ENCODE results near the gene MFGE8. TPM values are rescaled to one million over a fixed set of nuclear protein-coding genes. Genes with fewer than 3 reads are reported as not detected.

MFGE8 gene
- total and polyA plus RNA-seq, 9 of the 15 experiments (the other 6 are each of a cell fraction or from before 2014, with no cell fraction given) = 2.3 to 142 (median 62.3) TPM

DNA sequence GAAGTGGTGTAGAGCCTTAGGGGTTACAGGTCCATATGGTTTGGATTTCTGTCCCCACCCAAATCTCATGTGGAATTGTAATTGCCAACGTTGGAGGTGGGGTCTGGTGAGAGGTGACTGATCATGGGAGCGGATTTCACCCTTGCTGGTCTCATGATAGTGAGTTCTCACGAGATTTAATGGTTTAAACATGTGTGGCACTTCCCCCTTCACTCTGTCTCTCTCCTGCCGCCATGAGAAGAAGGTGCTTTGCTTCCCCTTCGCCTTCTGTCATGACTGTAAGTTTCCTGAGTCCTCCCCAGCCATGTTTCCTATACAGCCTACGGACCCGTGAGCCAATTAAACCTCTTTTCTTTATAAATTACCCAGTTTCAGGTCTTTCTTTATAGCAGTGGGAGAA lies 43.1 kb upstream of the MFGE8 start:
- in situ Hi-C loops (cut with MboI) (no loop called here), intact Hi-C loops (cut with micrococcal nuclease) (no loop called here)
- Histone ChIP-seq H3K9ac (ENCODE audit: insufficient read depth in 1 of 2, low read depth in 2 of 2, low read length in 2 of 2) (no peak overlapping the region), H3K9me1 (ENCODE audit: control insufficient read depth, insufficient read depth, low read length) (no peaks in the 10 kb centered on the region), H3K4me3 (no peak overlapping the region), H3K79me2 (ENCODE audit: control insufficient read depth, insufficient read depth, low read length) (no peaks in the 10 kb centered on the region), H3K27ac (ENCODE audit: extremely low read depth, low read depth, low read length) (no peak overlapping the region), H3K4me2 (ENCODE audit: insufficient read depth, low read length) (no peak overlapping the region), H3K9me3 (replicated peaks; ENCODE audit: control insufficient read depth, insufficient read depth, low read depth, low read length) (no peaks in the 10 kb centered on the region), H3K36me3 (ENCODE audit: control insufficient read depth, insufficient read depth, low read length) (no peaks in the 10 kb centered on the region), H3K4me1 (replicated peaks in 1 of 2; ENCODE audit: control insufficient read depth in 2 of 2, insufficient read depth in 2 of 2, low read length in 2 of 2) (peaks cover 0 to 9% of the 10 kb centered on the region in 2 experiments; a peak in 1 of 5 replicates), H4K20me1 (replicated peaks; ENCODE audit: control insufficient read depth, insufficient read depth, low read length) (no peaks in the 10 kb centered on the region), H3K27me3 (ENCODE audit: control insufficient read depth in 2 of 2, insufficient read depth in 2 of 2, low read length in 2 of 2) (no peaks in the 10 kb centered on the region), H2AFZ (ENCODE audit: low read depth, low read length) (peak overlapping the region; percentile 10; the same call in 1 of the 2 replicates)
- BruUV-seq (replicated peaks) = no TSS peak
- ATAC-seq (peak; percentile 77), FAIRE-seq (no peak), DNase-seq (ENCODE audit: extremely low read depth in 1 of 4, low spot score in 3 of 4) (peak in 1 of 4 experiments; percentile 13)
- POLR2A ChIA-PET = no interaction called here
- TF ChIP-seq TEAD1 (CRISPR knock-in tag; IDR thresholded peaks at IDR 0.05) = no peak
- 0 out of 2 replicates have a peak, but pooled peaks have one; percentile 13 for TF ChIP-seq CC2D1A (IDR thresholded peaks at IDR 0.05)
- TF ChIP-seq, protein P1, sequence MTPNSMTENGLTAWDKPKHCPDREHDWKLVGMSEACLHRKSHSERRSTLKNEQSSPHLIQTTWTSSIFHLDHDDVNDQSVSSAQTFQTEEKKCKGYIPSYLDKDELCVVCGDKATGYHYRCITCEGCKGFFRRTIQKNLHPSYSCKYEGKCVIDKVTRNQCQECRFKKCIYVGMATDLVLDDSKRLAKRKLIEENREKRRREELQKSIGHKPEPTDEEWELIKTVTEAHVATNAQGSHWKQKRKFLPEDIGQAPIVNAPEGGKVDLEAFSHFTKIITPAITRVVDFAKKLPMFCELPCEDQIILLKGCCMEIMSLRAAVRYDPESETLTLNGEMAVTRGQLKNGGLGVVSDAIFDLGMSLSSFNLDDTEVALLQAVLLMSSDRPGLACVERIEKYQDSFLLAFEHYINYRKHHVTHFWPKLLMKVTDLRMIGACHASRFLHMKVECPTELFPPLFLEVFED (CRISPR knock-in tag; conservative IDR thresholded peaks at IDR 0.05) = no peak
- no peak for TF ChIP-seq NFRKB (IDR thresholded peaks at IDR 0.05; ENCODE audit: low read depth)
- no peak for TF ChIP-seq U2AF2 (optimal IDR thresholded peaks at IDR 0.05; ENCODE audit: low read depth, low read length)
- TF ChIP-seq YY1 (IDR thresholded peaks at IDR 0.05; ENCODE audit: borderline replicate concordance in 1 of 3, control insufficient read depth in 1 of 3, extremely low read depth in 1 of 3, insufficient read depth in 3 of 3, insufficient read length in 1 of 3, insufficient replicate concordance in 2 of 3, low read depth in 1 of 3, low read length in 2 of 3) = peak in 2 of 3 experiments; percentile 77 to 92
- peak; percentile 77 for TF ChIP-seq CHD2 (IDR thresholded peaks at IDR 0.05; ENCODE audit: low read depth, low read length)
- TF ChIP-seq RUNX1 (IDR thresholded peaks at IDR 0.05; ENCODE audit: low read depth) = no peak
- 0 out of 4 replicates have a peak, but pooled peaks of 1 of the 2 experiments have one; percentile 22 for TF ChIP-seq SIX5 (IDR thresholded peaks at IDR 0.05; ENCODE audit: borderline replicate concordance in 1 of 2, insufficient read depth in 1 of 2, low read depth in 1 of 2, low read length in 2 of 2)
- TF ChIP-seq RBBP5 (IDR thresholded peaks at IDR 0.05; ENCODE audit: borderline replicate concordance, insufficient read depth, low read length, poor library complexity, severe bottlenecking) = no peak
- TF ChIP-seq, protein P2, sequence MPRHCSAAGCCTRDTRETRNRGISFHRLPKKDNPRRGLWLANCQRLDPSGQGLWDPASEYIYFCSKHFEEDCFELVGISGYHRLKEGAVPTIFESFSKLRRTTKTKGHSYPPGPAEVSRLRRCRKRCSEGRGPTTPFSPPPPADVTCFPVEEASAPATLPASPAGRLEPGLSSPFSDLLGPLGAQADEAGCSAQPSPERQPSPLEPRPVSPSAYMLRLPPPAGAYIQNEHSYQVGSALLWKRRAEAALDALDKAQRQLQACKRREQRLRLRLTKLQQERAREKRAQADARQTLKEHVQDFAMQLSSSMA (CRISPR knock-in tag; IDR thresholded peaks at IDR 0.05) = peak; percentile 88; the same call in 1 of the 2 replicates
- peak; percentile 67 for TF ChIP-seq HCFC1 (IDR thresholded peaks at IDR 0.05; ENCODE audit: low read depth, low read length)
- TF ChIP-seq HNRNPK (IDR thresholded peaks at IDR 0.05; ENCODE audit: low read depth, low read length, poor library complexity, severe bottlenecking) = no peak
- WGBS (ENCODE audit: insufficient coverage, low coverage, missing lambda C conversion rate) = 39% methylated on average over 7 of the region's 7 CpGs
- CTCF ChIA-PET (ENCODE audit: low intra/inter-chr PET ratio) = no interaction called here

Measured in K562 (cell line).